Measurements from ENCODE around the gene ASIC2. TPM values are rescaled to one million over a fixed set of nuclear protein-coding genes. Genes with fewer than 3 reads are reported as not detected.

The ASIC2 gene
- total and polyA plus RNA-seq, 2 donors (not counting 3 experiments of a cell fraction or from before 2014, with no cell fraction given) = not detected

- DNase-seq (ENCODE audit: low read depth, low spot score) (no peak), FAIRE-seq (no peak)
- H3K4me1 ChIP-seq (ENCODE audit: control insufficient read depth, extremely low read depth, insufficient read depth, low read length) = peaks cover 7% of the 10 kb centered on the region
- no peak overlapping the region for H3K27ac ChIP-seq (ENCODE audit: insufficient read depth, low read depth, low read length)
- no peak overlapping the region for H3K9ac ChIP-seq (replicated peaks; ENCODE audit: extremely low read depth, insufficient read depth, low read length)
- ChIA-PET POLR2A (no interaction called here), CTCF (interaction anchor here (0.8 to 1.8 kb wide), 3 partner anchors 13 to 367 kb away, joined by 3 to 8 read pairs (median 3); partner anchors contain the start of gene ASIC2)
- no peak overlapping the region for H3K4me3 ChIP-seq (replicated peaks in 1 of 3; ENCODE audit: insufficient read depth in 1 of 3, low read depth in 1 of 3, low read length in 3 of 3)
- H3K4me2 ChIP-seq (ENCODE audit: insufficient read depth, low read length) = no peak overlapping the region
- H3K79me2 ChIP-seq (ENCODE audit: control insufficient read depth, insufficient read depth, low read length) = no peaks in the 10 kb centered on the region
- H2AFZ ChIP-seq (ENCODE audit: low read depth, low read length) = no peak overlapping the region
- H3K9me1 ChIP-seq (replicated peaks; ENCODE audit: control insufficient read depth, extremely low read depth, insufficient read depth, low read length) = no peaks in the 10 kb centered on the region
- dilution Hi-C loops (cut with MboI; ENCODE audit: extremely low pct_ligation_motif_present, low sequenced_read_pairs) = no loop called here
- TF ChIP-seq FOS (IDR thresholded peaks at IDR 0.05; ENCODE audit: borderline replicate concordance, insufficient read depth, low read length) (no peak), CTCF (IDR thresholded peaks at IDR 0.05; ENCODE audit: extremely low read depth in 1 of 2, insufficient read depth in 1 of 2, low read depth in 1 of 2, low read length in 2 of 2) (no peak), MYC (IDR thresholded peaks at IDR 0.05; ENCODE audit: low read depth, low read length) (no peak), POLR2AphosphoS5 (IDR thresholded peaks at IDR 0.05; ENCODE audit: insufficient read depth, low read depth, low read length) (no peak), MAX (IDR thresholded peaks at IDR 0.05; ENCODE audit: insufficient read depth, insufficient read length) (no peak), EZH2 (IDR thresholded peaks at IDR 0.05; ENCODE audit: borderline replicate concordance, low read depth, low read length, severe bottlenecking) (no peak), POLR2A (IDR thresholded peaks at IDR 0.05; ENCODE audit: low read depth, low read length) (no peak), GATA2 (IDR thresholded peaks at IDR 0.05; ENCODE audit: insufficient read depth, insufficient read length, low read depth, low read length) (no peak), JUN (IDR thresholded peaks at IDR 0.05; ENCODE audit: borderline replicate concordance, insufficient read depth, insufficient read length, low read depth) (no peak)
- H3K36me3 ChIP-seq (ENCODE audit: control insufficient read depth in 2 of 2, extremely low read depth in 1 of 2, insufficient read depth in 2 of 2, low read length in 2 of 2) = no peaks in the 10 kb centered on the region
- no peaks in the 10 kb centered on the region for H3K9me3 ChIP-seq (replicated peaks; ENCODE audit: control insufficient read depth, insufficient read depth, low read length)
- H3K27me3 ChIP-seq (ENCODE audit: control insufficient read depth in 2 of 2, insufficient read depth in 2 of 2, low read length in 2 of 2) = no peaks in the 10 kb centered on the region
- intact Hi-C loops (cut with micrococcal nuclease) = no loop called here
- no TSS peak for BruUV-seq (replicated peaks)
- H4K20me1 ChIP-seq (replicated peaks; ENCODE audit: control insufficient read depth, extremely low read depth, insufficient read depth, low read length) = no peaks in the 10 kb centered on the region
Observed at GRCh38 chr17:33227911-33228310, 65.2 kb downstream of the ASIC2 start.

Measured in endothelial cell of umbilical vein (primary cell).